Activated CD4-positive, alpha-beta T cell treated with anti-CD3 and anti-CD28 coated beads, Interleukin-2, Interleukin-6, amounts not matched to agents 100 ng/mL and 50 ng/mL, durations not matched to agents 16 hours and 8 hours (primary cell): Measurements from ENCODE around the gene GBA3.

ENCODE experiments used
- DNase-seq: peaks from one replicate; pipeline ENCODE4 v3.0.0-alpha.2; 2020

Gene GBA3

DNA sequence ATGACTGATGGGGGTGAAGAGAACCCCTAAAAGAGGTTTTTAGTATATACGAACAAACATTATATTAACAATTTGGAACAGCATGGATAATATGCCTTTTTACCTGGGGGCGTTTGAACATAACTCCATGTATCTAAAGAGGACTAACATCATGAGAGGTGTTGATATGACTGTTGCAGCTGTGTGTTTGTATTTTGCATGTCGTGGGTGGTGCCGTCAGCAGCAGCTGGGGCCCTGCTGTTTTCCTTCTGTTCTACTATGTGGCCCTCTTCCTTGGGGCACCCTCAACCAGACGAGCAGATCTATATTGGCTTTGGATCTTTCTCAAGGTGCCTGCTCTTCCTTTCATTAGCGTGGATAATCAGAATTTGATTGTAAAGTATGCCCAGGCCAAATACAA, 11.2 kb downstream of the GBA3 start:
- DNase-seq = no peak

DNA sequence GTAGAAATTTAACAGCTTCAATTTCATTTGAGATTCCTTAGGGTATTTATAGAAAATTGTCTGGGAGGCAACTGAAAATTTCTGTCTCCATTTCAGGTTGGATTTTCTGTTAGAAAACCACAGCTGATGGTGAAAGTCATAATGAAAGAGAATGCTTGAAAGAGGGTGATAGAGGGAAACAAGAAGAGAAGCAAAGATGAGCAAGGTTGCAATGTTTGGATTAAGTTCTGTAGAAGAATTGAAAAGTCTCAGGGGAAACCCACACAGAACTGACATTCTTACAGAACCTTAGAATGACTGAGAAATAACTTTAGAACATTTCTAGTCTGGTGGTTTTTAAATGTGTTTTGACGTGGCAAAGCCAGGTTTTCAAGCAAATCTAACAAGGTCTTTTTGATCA, 14.7 kb downstream of the GBA3 start:
- peak; percentile 13 for DNase-seq

DNA sequence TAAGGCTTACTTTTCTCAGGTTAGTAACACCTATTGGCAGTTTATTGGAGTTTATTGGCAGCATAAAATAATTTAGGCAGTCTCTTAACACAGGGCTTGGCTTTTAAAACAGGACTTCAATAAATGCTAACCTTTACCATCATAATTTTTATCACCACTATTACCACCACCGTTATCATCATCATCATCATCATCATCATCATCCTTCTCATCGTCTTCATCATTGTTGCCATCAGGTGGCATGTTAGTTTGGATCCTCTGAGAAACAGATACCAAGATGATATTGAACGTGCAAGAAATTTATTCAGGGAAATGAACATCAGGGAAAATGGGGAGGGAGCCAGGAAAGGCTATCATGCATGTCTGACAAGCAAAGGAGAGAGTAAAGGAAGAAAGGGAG, 16.2 kb downstream of the GBA3 start:
- DNase-seq = no peak

DNA sequence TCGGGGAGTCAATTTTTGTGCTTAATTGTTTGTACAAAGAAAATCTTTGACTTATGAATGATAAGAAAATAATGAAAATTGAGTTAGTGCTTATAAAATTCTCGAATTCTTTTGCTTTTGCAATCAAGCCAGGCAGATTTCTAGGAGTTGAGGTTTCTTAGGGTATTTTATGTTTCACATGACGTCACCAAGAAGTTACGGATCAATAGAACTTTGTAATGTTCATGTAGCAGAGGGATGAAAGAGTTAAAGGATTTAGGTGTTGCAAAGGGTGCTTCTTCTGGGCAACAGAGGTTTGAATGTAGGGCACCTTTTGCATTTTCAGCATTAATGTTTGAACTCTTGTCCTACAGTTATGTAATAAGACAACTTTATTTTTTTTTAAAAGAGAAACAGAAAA, 19.4 kb downstream of the GBA3 start:
- no peak for DNase-seq

DNA sequence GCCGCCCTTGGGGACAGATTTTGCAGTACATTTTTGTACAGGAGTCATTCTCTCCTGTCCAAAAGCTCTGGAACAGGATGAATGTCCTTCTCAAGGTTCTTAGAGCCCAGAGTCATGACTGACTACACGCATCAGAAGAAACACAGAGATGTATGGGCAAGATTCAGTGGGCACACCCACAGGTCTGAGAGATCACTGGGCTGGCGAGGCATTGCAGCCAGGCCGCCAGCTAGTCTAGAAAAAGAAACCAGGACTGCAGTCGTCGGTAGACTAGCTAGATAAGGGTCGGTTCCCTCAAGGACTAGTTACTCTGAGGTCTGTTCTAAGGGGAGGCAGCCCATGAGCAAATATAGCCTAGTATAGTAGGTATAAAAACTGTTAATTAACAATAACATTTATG, 19.8 kb downstream of the GBA3 start:
- DNase-seq = no peak

DNA sequence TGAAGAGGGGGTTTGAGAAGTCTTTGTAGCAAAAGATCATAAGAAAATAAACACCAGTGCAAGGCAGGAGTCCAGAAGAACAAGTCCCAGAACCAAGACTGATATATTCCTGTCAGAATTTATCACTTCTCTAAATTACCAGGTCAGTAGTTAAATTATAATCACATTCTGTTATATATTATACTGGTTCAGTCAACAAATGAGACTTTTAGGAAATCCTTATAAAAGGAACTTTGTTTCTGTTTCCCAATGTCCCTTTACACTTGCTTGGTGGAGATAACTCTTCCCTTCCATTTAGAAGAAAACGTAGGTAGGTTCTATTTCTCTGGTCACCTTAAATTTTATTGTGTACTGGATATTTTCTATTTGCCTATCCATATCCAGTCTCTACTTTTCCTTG, 21.1 kb downstream of the GBA3 start:
- no peak for DNase-seq

DNA sequence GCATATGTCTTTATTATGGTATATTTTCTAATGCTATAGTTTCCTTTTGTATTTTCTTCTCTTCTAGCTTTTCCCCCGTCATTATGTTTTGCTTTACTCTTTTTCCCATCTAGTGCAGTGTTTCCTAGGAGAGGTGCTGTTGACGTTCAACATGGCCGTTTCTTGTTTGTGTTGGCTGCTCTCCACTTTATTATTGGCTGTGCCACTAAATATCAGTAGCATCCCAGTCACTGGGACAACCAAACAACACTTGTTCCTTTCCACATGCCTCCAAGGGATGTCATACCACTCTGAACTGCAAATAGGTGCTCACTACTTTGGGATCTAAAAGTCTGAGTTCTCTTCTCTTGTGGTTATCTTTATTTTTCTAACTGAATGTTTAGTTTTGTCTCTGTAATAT, 26.5 kb downstream of the GBA3 start:
- DNase-seq = no peak

DNA sequence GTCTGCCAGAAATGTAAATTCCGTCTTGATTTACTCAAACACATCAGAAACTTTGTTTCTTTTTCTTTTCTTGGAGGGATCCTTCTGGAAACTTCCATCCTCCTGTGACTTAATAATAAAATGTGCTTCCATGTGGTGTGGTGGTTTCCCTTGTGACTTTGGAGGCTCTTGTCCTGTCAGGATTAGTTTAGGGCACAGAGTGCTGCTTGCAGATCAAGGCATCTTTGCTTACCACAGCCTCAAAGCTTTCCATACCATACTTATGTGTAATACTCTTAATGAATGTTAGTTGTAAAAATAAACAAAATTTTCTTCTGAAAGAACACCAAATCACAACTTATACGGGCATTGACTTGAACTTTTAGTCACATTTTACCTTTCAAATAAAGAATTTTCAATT, 27.4 kb downstream of the GBA3 start:
- no peak for DNase-seq

DNA sequence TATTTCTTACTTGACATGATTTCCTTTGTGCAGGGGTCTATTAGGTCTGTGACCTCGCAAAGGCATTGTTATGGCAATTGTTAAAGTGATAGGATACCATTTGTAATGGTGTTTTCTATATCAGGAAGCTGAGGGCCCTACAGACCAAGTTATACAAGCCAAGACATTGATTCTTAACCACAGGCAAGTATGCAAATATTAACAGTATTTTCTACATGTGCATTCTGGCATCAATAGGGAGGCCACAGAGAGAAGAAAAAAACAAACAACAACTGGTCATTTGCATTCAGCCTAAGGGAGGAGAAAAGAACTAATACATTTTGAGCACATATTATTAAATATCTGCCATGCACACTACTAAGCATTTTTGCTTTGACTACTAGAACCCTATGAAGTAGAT, 28.5 kb downstream of the GBA3 start:
- no peak for DNase-seq

DNA sequence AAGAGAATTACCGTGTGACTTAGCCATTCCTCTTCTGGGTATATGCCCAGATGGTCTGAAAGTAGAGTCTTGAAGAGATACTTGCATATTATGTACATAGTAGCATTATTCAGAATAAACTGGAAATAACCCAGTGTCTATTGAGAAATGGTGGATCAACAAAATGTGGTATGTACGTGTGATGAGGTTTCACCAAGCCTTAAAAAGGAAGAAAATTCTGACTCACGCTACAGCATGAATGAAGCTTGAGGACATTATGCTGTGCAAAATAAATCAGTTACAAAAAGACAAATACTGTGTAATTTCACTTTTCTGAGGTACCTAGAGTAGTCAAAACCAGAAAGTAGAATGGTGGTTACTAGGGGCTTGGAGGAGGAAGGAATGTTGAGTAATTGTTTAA, 37.3 kb downstream of the GBA3 start:
- DNase-seq = peak; percentile 10

DNA sequence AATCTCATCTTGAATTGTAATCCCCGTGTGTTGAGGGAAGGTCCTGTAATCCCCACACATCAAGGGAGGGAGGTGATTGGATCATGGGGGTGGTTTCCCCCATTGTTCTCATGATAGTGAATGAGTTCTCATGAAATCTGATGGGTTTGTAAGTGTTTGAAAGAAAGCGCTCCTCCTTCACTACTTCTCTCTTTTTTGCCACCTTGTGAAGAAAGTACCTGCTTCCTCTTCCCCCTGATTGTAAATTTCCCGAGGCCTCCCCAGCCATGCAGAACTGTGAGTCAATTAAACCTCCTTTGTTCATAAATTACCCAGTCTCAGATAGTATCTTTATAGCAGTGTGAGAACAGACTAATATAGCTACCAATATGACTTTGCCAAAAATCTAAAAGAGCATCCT, 41.1 kb downstream of the GBA3 start:
- no peak for DNase-seq

DNA sequence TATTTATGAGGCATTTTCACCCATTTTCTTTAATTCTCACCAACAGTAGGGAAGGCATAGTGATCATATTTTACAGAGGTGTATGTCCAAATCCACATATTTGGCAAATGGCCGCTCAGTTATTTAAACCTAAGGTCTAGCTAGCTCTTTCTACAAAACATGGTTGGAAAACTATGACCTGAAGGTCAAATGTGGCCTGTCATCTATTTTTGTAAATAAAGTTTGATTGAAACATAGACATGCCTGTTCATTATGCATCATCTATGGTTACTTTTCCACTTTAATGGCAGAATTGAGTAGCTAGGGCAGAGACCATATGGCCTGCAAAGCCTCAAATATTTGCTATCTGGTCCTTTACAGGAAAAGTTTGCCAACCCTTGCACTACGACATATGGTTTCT, 44.2 kb downstream of the GBA3 start:
- no peak for DNase-seq

DNA sequence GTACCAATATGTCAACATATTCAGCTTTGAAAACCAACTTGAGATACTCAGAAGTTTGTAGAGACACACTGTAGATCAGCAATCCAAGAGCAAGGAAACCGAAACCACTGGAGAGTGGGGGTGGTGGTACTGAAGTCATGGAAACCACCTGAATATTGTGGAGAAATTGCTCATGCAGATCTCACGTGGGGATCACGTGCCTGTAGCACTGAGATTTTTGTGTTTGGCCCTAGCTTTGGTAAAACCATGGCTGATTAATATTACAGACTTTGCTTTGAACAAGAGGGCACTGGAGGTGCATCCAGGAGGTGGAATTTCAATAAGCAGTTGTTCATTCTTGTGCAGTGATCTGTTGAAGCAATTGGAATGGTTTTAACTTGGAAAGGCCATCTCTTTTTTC, 47.2 kb downstream of the GBA3 start:
- DNase-seq = no peak

DNA sequence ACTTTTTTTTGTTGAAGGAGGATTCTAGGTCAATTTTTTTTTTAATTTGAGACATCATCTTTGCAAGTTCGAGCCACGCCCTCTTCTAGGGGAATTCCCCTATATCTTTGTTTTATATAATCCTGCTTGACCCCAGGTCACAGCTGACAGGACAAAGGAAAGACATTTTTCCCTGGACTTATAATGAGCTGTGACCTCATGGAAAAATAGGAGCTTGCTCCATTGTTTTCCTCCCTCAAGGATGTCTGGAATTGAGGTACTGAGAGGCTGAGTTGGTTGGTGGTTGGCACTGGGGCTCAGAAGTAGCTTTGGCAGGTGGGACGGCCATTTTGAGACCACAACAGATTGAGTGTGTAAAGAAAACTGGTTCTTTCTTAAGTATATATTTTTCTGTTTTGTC, 49.0 kb downstream of the GBA3 start:
- DNase-seq = no peak

DNA sequence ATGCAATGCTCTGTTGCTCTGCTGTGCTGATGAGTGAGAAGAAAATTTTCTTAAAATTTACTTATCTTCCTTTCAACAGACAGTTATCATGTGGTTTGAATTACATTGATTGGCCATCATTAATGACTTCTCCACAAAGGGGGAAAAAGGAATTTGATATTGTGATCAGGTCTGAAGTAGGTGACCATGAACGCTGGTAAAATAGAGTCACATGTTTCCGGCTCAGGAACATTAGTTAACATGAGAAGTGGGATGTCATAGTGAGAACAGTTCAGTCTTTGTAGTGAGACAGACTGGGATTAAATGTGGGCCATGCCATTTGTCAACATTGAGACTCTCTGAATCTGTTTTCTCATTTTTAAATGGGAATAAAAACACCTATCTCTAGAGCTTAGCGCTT, 50.6 kb downstream of the GBA3 start:
- no peak for DNase-seq

DNA sequence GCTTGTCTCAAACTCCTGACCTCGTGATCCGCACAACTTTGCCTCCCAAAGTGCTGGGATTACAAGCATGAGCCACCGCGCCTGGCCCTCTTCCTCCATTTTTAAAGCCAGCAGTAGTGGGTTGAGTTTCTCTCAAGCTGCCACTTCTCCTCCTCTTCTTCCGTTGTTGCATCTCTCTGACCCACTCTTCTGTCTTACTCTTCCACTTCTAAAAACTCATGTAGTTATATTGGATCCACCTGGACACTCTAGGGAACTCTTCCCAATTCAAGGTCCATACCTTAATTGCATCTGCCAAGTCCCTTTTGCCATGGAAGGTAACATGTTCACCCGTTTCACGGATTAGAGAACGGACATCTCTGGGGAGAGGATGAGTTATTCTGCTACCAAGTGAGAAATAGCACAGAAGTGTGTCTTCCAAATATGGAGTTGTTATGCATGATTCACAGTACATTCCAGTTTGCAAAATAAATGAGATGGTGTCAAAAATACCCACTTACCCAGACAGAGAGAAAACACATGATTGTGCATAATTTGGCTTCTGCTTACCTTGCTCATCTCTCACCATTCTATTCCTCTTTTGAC, 51.8 kb downstream of the GBA3 start:
- no peak for DNase-seq

DNA sequence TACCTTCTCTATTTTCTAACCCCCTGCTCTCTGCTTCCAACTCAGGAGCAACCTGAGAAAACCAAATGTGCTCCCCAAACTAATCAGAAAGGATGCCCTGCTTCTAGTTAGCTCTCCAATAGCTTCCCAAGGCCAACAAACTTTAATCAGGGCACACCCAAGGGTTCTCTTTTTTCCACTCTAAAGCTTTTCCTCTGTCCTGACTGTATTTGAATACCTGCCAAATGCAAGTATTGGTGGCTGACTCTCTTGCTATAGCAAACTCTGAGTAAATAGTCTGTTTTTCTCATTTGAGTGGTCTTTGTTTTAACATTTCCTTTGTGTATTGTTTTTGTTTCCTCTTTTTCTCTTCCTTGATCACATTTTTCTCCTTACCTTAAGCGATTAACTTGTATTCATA, 52.5 kb downstream of the GBA3 start:
- no peak for DNase-seq

DNA sequence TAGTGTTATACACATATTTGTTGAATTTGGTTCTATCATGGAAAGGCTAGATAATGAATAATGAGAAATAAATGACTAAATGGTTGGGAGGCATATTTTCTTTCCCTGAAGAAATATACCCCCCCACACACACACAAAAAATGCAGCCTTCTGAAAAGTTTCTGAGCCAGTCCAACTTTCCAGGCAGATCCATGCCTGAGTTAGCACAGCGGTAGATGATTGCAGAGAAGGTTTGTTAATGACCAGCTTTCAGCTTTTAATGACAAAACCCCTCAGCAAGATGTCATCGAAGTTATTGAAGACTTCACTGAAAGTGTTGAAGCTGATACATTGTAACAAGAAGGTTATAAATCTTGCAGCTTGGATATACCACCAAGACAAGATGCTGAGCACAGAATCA, 61.4 kb downstream of the GBA3 start:
- no peak for DNase-seq

DNA sequence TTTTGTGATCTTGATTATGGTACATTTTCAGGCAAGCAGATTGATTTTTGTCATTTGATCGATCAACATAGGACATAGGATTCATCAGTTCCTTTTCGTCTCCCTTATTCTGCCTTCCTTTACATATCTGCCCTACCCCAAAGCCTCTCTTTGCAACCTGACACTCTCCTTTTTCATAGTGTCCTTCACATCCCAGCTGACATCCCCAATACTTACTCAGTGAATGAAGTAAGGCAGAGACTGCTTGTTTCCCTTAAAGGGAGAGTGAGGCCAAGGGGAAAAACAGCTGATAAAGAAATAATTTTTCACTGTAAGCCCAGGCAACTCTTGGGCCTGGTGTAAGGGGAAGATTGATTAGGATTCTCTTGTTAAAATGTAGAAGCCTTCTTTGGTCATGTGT, 69.8 kb downstream of the GBA3 start:
- DNase-seq = no peak

DNA sequence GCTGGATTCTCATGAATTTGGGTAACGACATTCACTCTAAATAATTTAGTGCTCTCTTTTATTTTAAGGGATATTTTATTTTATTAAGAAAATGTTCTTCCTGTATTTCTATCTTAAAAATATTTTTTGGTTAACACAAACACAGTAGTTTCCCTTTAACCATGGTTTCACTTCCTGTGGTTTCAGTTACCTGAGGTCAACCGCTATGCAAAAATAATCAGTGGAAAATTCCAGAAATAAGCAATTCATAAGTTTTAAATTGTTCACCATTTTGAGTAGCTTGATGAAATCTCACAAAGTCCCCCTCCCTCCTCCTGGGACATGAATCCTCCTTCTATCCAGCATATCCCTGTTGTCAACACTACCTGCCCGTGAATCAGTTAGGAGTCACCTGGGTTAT, 71.4 kb downstream of the GBA3 start:
- no peak for DNase-seq

DNA sequence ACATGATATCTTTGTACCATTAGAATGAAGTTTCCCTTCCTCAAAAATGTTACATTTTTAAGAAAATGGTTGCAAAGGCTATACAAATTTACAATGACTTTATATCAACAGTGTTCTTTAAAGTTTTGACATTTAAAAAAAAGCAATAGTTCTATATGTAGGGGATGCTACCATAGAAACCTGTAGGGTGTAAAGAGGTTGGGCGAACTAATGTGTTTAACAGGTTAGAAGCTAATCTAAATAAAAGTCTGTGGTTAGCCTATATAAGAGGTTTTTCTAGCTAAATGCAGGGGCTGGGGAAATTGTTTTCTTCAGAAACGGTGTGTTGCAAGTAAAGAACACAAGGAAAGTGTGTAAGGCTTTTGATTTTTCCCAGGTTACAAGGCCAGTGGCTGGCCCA, 73.3 kb downstream of the GBA3 start:
- DNase-seq = no peak

DNA sequence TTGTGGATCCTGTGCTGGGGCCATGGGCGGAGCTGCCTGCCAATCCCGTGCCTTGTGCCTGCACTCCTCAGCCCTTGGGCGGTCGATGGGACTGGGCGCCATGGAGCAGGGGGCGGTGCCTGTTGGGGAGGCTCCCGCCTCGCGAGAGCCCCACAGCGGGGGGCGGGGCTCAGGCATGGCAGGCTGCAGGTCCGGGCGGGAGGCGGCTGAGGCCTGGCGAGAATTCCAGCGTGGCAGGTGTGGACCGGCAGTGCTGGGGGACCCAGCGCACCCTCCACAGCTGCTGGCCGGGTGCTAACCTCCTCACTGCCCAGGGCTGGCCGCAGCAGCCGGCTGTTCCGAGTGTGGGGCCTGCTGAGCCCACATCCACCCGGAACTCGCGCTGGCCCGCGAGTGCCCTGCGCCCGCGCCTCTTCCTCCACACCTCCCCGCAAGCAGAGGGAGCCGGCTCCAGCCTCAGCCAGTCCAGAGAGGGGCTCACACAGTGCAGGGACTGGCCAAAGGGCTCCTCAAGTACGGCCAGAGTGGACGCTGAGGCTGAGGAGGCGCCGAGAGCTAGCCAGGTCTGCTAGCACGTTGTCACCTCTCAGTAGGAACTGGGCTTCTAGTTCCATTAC, 85.9 kb downstream of the GBA3 start:
- no peak for DNase-seq

DNA sequence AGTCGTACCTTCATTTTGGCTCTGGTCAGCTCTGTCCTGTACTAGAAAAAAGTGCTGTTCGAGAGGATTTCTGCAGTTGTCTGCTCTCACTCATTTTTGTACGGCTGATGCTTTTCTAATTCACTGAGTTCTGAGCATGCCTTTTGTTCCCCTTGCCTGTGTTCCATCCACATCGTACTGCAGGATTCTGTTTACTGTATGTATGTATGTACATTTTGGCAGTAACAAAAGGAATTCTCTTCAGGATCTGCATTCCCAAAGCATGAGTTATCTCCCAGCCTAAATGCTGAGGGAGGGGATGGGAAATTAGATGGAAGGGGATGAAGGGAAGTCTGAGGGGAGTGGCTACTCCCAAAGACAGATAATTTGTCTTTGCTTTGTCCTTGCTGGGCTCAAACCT, 87.6 kb downstream of the GBA3 start:
- DNase-seq = no peak

DNA sequence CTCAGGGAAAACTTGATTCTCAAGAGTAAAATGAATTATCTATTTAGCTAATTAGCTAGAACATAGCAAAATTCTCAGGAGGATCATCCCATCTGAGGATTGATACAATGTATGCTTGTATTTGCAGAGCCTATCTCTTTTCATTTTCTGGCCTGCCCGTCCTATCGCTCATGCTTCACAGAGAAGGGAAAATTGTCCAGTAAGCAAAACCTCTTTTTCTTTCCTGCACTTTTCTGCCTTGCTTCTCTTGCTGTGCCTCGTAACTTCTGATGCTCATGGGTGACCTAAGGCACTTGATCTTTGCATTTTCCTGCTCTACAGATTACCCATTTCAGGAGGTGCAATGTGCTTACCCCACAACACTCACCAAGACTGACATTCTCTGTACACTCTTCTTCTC, 88.1 kb downstream of the GBA3 start:
- no peak for DNase-seq

DNA sequence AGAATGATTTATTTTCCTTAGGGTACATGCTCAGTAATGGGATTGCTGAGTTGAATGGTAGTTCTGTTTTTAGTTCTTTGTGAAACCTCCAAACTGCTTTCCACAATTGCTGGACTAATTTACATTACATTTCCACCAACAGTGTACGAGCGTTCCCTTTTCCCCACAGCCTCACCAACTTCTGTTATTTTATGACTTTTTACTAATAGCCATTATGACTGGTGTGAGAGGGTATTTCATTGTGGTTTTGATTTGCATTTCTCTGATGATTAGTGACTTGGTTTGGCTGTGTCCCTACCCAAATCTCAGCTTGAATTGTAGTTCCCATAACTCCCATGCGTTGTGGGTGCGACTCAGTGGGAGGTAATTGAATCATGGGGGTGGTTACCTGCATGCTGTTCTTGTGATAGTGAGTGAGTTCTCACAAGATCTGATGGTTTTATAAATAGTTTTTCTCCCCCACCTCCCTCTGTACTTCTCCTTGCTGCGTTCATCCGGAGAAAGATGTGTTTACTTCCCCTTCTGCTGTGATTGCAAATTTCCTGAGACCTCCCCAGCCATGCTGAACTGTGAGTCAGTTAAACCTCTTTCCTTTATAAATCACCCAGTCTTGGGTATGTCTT, 95.1 kb downstream of the GBA3 start:
- DNase-seq = no peak
